Activated naive CD4-positive, alpha-beta T cell treated with anti-CD3 and anti-CD28 coated beads, Interleukin-2, amount 10 ng/mL, durations not matched to agents 7 days and 5 days (primary cell): ENCODE data around the gene F3.

Source experiments
- CTCF ChIA-PET: fragments of 350-600 bp; sonication (Branson Sonifier 250); formaldehyde crosslinking; loops from one replicate; lab custom pipeline; 2021; ENCODE audit warnings: antibody characterized with exemption; lab: Charles Lee
- DNase-seq: peaks from one replicate; pipeline ENCODE4 v3.0.0-alpha.2; 2020
- H3K27ac Mint-ChIP-seq: one replicate; pipeline ENCODE4 v1.8.0; 2021; ENCODE audit warnings: mild to moderate bottlenecking, moderate library complexity, mixed read lengths
- H3K27me3 Mint-ChIP-seq: one replicate; pipeline ENCODE4 v1.8.0; 2021; ENCODE audit warnings: mild to moderate bottlenecking, mixed read lengths
- H3K36me3 Mint-ChIP-seq: one replicate; pipeline ENCODE4 v1.8.0; 2021; ENCODE audit warnings: mixed read lengths
- H3K4me1 Mint-ChIP-seq: one replicate; pipeline ENCODE4 v1.8.0; 2021; ENCODE audit warnings: mixed read lengths
- H3K4me3 Mint-ChIP-seq: one replicate; pipeline ENCODE4 v1.8.0; 2021; ENCODE audit warnings: mild to moderate bottlenecking, moderate library complexity, mixed read lengths
- H3K9me3 Mint-ChIP-seq: one replicate; pipeline ENCODE4 v1.8.0; 2021; ENCODE audit warnings: mixed read lengths

F3 gene

GRCh38 chr1:94565901-94566300 lies 24.3 kb upstream of the F3 start:
- H3K36me3 Mint-ChIP-seq: no peaks in the 10 kb centered on the region
- CTCF ChIA-PET: no interaction called here
- no peaks in the 10 kb centered on the region for H3K27me3 Mint-ChIP-seq
- no peaks in the 10 kb centered on the region for H3K4me1 Mint-ChIP-seq
- H3K9me3 Mint-ChIP-seq: peaks cover 4% of the 10 kb centered on the region
- no peak overlapping the region for H3K27ac Mint-ChIP-seq
- DNase-seq: no peak
- H3K4me3 Mint-ChIP-seq: no peak overlapping the region

DNA sequence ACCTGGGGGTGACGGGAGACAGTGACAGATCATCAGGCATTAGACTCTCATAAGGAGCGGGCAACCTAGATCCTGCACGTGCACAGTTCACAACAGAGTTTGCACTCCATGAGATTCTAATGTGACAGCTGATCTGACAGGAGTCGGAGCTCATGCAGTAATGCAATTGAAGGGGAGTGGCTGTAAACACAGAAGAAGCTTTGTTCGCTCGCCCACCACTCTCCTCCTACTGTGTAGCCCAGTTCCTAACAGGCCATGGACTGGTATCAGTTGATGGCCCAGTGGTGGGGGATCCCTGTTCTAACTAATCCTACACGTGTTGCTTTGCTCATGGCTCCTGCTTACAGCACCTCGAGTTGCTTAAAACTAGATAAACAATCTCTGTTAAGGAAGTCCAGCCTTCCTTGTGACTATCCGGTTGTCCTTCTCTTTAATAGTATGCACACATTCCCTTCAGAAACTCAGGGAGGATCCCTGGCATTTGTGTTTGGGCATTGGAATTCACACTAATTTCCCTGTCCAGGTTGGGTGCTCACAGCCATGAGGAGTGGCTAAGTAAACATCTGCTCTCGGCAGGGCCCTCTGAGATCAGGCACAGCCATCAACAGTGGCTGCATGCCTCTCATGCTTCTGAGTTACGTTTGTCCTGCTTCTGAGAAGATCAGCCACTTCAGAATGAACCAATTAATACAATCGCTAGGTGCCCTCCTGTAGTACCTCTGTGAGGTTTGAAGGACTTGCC lies 21.1 kb upstream of the F3 start:
- no peaks in the 10 kb centered on the region for H3K27me3 Mint-ChIP-seq
- CTCF ChIA-PET: no interaction called here
- no peaks in the 10 kb centered on the region for H3K9me3 Mint-ChIP-seq
- no peaks in the 10 kb centered on the region for H3K36me3 Mint-ChIP-seq
- H3K4me1 Mint-ChIP-seq: no peaks in the 10 kb centered on the region
- no peak overlapping the region for H3K4me3 Mint-ChIP-seq
- no peak for DNase-seq
- no peak overlapping the region for H3K27ac Mint-ChIP-seq

DNA sequence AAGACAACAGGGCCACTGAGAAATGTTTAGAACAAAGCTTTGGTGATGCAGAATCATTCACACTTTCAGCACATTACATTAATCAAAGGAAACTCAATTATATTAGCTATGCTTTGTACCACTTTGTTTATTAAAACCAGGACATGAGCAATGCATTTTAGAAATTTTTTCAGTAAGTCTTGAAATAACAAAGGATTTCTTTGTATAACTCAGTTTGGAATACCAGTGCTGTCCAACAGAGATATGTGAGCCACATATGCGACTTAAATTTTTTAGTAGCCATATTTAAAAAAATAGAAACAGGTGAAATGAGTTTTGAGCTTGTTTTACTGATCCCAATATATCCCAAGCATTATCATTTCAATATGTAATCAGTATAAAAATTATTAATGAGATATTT lies 18.8 kb upstream of the F3 start:
- DNase-seq: no peak
- no peak overlapping the region for H3K4me3 Mint-ChIP-seq
- H3K9me3 Mint-ChIP-seq: no peaks in the 10 kb centered on the region
- H3K27ac Mint-ChIP-seq: no peak overlapping the region
- H3K36me3 Mint-ChIP-seq: no peaks in the 10 kb centered on the region
- H3K4me1 Mint-ChIP-seq: no peaks in the 10 kb centered on the region
- CTCF ChIA-PET: interaction anchor here (0.6 to 0.7 kb wide), 2 partner anchors 88 to 178 kb away, joined by 3 to 4 read pairs; no protein-coding TSS in a partner anchor
- H3K27me3 Mint-ChIP-seq: peaks cover 8% of the 10 kb centered on the region

- Mint-ChIP-seq H3K27ac (no peak overlapping the region), H3K36me3 (no peaks in the 10 kb centered on the region), H3K9me3 (no peaks in the 10 kb centered on the region), H3K4me3 (no peak overlapping the region), H3K27me3 (peaks cover 9% of the 10 kb centered on the region), H3K4me1 (no peaks in the 10 kb centered on the region)
- CTCF ChIA-PET: interaction anchor here (0.6 kb wide), 1 partner anchor 179 kb away, joined by 3 read pairs; no protein-coding TSS in a partner anchor
- DNase-seq: no peak
Measured at GRCh38 chr1:94559921-94560320, 18.4 kb upstream of the F3 start.

- CTCF ChIA-PET: no interaction called here
- no peaks in the 10 kb centered on the region for H3K4me1 Mint-ChIP-seq
- no peaks in the 10 kb centered on the region for H3K36me3 Mint-ChIP-seq
- H3K4me3 Mint-ChIP-seq: no peak overlapping the region
- peaks cover 17% of the 10 kb centered on the region for H3K27me3 Mint-ChIP-seq
- H3K27ac Mint-ChIP-seq: no peak overlapping the region
- no peak for DNase-seq
- H3K9me3 Mint-ChIP-seq: no peaks in the 10 kb centered on the region
Measured at GRCh38 chr1:94555091-94555490, 13.5 kb upstream of the F3 start.

DNA sequence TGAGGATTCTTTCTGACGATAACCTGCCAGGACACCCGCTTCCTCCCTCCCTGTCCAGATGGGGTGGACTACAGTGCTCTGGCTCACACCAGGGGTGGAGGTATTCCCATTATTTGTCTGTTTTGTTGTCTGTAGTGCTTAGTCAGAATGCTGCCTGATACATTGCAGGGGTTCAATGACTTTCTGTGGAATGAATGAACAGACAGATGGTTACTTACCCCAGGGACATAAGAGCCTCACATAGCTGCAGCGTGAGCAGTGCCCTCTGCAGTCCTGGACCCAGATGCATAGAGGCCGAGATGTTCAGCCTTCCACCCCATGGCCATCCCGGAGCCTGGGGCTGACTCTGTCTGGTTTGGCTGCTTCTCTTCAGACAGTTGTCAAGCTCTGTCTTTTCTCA lies 13.0 kb upstream of the F3 start:
- Mint-ChIP-seq H3K36me3 (no peaks in the 10 kb centered on the region), H3K4me1 (no peaks in the 10 kb centered on the region), H3K27me3 (peaks cover 17% of the 10 kb centered on the region), H3K4me3 (no peak overlapping the region), H3K9me3 (no peaks in the 10 kb centered on the region), H3K27ac (no peak overlapping the region)
- CTCF ChIA-PET: no interaction called here
- no peak for DNase-seq

- DNase-seq: no peak
- Mint-ChIP-seq H3K27me3 (peaks cover 21% of the 10 kb centered on the region), H3K4me3 (no peak overlapping the region), H3K4me1 (no peaks in the 10 kb centered on the region), H3K27ac (no peak overlapping the region), H3K36me3 (no peaks in the 10 kb centered on the region), H3K9me3 (no peaks in the 10 kb centered on the region)
- CTCF ChIA-PET: no interaction called here
Measured at GRCh38 chr1:94553931-94554330, 12.4 kb upstream of the F3 start.

DNA sequence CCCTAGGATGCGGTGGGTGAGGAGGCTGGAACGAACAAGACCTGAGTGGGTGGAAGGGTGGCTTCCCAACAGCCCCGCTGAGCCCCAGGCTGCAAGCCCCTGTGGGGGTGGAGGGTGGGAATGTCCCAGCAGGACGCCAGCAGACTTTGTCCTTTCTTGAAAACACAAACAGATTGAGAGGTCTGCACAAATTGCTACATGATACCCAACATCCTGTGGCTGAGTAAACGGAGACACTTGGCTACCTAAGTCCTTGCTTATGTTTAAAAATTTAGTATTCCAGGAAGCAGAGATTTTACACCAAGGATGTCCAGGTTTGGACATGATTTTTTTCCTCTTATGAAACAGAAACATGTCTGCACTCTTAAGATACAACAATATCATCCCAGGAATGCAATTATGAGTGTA lies 11.8 kb upstream of the F3 start:
- Mint-ChIP-seq H3K4me1 (no peaks in the 10 kb centered on the region), H3K27ac (no peak overlapping the region), H3K9me3 (no peaks in the 10 kb centered on the region), H3K36me3 (no peaks in the 10 kb centered on the region), H3K4me3 (no peak overlapping the region), H3K27me3 (peaks cover 21% of the 10 kb centered on the region)
- DNase-seq: no peak
- CTCF ChIA-PET: no interaction called here

DNA sequence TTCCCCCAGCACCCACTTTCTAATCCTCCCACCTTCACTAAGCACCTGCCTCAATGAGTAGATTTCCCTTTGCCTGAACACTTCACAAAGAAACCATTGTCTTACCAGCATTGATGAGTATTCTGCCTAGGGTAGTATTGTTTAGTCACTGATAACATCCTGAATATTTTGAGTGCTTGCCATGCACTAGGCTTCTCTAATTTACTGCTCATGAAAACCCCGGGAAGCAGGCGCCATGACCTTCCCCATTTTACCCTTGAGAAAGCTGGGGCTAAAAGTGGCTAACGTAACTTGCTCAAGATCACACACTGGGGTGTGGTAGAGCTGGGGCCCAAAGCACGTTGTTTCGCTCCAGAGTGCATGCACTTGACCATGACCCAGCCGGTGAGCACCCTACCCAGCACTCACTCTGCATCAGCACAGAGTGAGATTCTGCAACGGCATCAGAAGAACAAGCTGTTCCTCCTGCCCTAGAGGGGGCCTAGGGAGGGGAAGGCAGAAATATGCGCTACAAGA lies 10.6 kb upstream of the F3 start:
- no peak for DNase-seq
- peaks cover 22% of the 10 kb centered on the region for H3K27me3 Mint-ChIP-seq
- H3K4me1 Mint-ChIP-seq: no peaks in the 10 kb centered on the region
- H3K9me3 Mint-ChIP-seq: no peaks in the 10 kb centered on the region
- no peak overlapping the region for H3K4me3 Mint-ChIP-seq
- no peaks in the 10 kb centered on the region for H3K36me3 Mint-ChIP-seq
- no peak overlapping the region for H3K27ac Mint-ChIP-seq
- CTCF ChIA-PET: no interaction called here

DNA sequence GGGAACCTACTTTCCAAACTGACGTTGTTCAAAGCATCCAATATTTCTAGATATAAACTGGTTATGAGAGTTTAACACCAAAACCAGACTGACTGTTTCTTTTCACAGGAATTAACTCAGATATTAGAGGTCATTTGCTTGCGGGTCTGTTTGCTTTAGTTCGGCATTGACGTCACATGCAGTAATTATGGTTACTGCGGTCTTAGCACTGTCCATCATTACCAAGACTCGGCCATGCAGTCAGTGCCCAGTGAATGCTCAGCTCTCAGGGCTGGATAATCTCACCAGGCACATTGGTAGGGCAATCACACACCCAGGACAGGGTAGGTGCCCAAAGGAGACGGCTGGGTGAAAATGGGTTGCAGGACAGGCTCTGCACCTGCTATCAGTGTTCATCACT lies 9.9 kb upstream of the F3 start:
- CTCF ChIA-PET: no interaction called here
- H3K27me3 Mint-ChIP-seq: peaks cover 26% of the 10 kb centered on the region

DNA sequence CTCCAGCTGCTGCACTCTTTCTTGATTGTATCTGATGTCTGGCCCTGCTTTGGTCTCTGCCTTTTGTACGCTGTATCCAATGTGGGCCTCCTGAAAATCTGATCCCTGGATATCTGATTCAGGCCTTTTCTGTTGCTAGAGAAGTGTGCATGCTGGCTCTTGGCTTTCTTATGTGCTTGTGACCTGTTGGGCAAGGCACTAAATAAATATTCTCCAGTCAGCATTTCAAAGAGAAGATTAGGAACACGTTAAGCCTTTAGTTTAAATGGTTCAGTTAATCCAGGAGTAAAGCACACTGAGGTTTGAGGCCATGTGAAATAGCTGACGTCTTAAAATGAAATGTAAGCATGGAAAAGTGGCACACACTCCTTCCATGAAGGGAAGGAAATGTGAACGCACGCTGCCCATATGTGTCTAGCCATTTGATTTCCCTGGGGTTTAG lies 9.3 kb upstream of the F3 start:
- no peak for DNase-seq
- H3K27ac Mint-ChIP-seq: no peak overlapping the region
- no peaks in the 10 kb centered on the region for H3K36me3 Mint-ChIP-seq
- H3K4me1 Mint-ChIP-seq: no peaks in the 10 kb centered on the region
- no peak overlapping the region for H3K4me3 Mint-ChIP-seq
- H3K9me3 Mint-ChIP-seq: no peaks in the 10 kb centered on the region
- H3K27me3 Mint-ChIP-seq: peaks cover 28% of the 10 kb centered on the region
- CTCF ChIA-PET: no interaction called here

More for the DNA sequence above, 9.9 kb upstream of the F3 start:
- H3K4me1 Mint-ChIP-seq: no peaks in the 10 kb centered on the region
- no peaks in the 10 kb centered on the region for H3K9me3 Mint-ChIP-seq
- H3K27ac Mint-ChIP-seq: no peak overlapping the region
- DNase-seq: no peak
- no peaks in the 10 kb centered on the region for H3K36me3 Mint-ChIP-seq
- H3K4me3 Mint-ChIP-seq: no peak overlapping the region

DNA sequence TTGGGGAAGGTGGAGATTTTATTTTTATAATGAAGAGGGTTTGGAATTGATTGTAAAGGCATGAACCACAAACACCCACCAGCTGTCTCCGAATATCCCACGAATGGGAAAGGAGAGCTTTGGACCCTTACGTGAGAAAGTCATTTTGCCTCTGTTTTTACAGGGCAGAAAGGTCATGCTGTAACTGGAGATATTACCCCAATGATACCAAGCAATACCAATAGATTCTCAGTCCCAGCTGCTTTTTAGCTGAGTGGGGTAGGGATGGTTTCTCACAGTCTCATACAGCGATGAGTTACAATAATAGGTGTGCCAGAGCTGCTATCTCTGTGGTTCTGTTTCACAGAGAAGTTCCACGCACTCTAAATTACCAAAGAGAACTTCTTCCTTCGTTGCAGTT lies 8.8 kb upstream of the F3 start:
- H3K36me3 Mint-ChIP-seq: no peaks in the 10 kb centered on the region
- H3K9me3 Mint-ChIP-seq: no peaks in the 10 kb centered on the region
- DNase-seq: no peak
- no peaks in the 10 kb centered on the region for H3K4me1 Mint-ChIP-seq
- H3K27me3 Mint-ChIP-seq: peaks cover 25% of the 10 kb centered on the region
- no peak overlapping the region for H3K4me3 Mint-ChIP-seq
- CTCF ChIA-PET: no interaction called here
- H3K27ac Mint-ChIP-seq: no peak overlapping the region

DNA sequence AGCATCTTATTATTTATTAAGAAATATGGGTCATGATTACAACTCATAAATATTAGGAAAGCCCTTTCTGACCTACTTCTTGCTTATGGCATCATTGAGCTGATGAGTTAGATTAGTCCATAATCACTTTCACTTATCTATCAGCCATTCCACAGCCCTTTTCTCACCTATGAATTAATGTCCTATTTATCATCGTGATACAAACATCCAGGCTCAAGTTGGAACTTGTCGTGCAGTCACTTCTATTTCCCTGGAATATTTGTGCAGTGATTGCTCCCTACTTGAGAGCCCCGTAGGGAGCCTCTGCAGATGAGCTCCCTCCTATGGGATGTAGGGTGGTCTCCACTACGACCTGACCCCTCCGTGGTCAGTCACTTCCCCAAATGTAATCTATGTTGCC lies 8.1 kb upstream of the F3 start:
- CTCF ChIA-PET: no interaction called here
- peaks cover 27% of the 10 kb centered on the region for H3K27me3 Mint-ChIP-seq
- no peak overlapping the region for H3K27ac Mint-ChIP-seq
- H3K4me1 Mint-ChIP-seq: no peaks in the 10 kb centered on the region
- no peak overlapping the region for H3K4me3 Mint-ChIP-seq
- H3K36me3 Mint-ChIP-seq: no peaks in the 10 kb centered on the region
- no peaks in the 10 kb centered on the region for H3K9me3 Mint-ChIP-seq
- no peak for DNase-seq

GRCh38 chr1:94544706-94545490 lies 3.3 kb upstream of the F3 start:
- Mint-ChIP-seq H3K27ac (no peak overlapping the region), H3K36me3 (no peaks in the 10 kb centered on the region), H3K4me3 (no peak overlapping the region), H3K9me3 (no peaks in the 10 kb centered on the region), H3K4me1 (peaks cover 18% of the 10 kb centered on the region), H3K27me3 (peaks cover 64% of the 10 kb centered on the region)
- CTCF ChIA-PET: no interaction called here
- DNase-seq: no peak
